ENCODE results near the gene DCAF12L2.

GRCh38 chrX:126164689-126165400, 1.2 kb downstream of the DCAF12L2 start:
- TF ChIP-seq CTCF (IDR thresholded peaks at IDR 0.05) (no peak), POLR2A (IDR thresholded peaks at IDR 0.05) (no peak), EP300 (IDR thresholded peaks at IDR 0.05) (no peak)
